ENCODE measurements around the gene SCD. TPM values are rescaled to one million over a fixed set of nuclear protein-coding genes. Genes with fewer than 3 reads are reported as not detected.

The SCD gene
- total RNA-seq, 1 donor from 2014 or later, result 298 TPM

GRCh38 chr10:100359529-100360150, 12.6 kb downstream of the SCD start:
- no peak for FAIRE-seq
- Histone ChIP-seq H3K36me3 (ENCODE audit: control insufficient read depth, insufficient read depth, low read length) (peaks cover 26% of the 10 kb centered on the region), H3K27me3 (ENCODE audit: control insufficient read depth, insufficient read depth, low read length) (no peaks in the 10 kb centered on the region), H3K4me3 (ENCODE audit: low read depth, low read length) (no peak overlapping the region)
- TF ChIP-seq CTCF (IDR thresholded peaks at IDR 0.05; ENCODE audit: insufficient read depth, low read length, severe bottlenecking), result no peak
- DNase-seq (ENCODE audit: low read depth), result no peak

- FAIRE-seq (no peak), DNase-seq (ENCODE audit: low read depth) (no peak)
- Histone ChIP-seq H3K36me3 (ENCODE audit: control insufficient read depth, insufficient read depth, low read length) (peaks cover 25% of the 10 kb centered on the region), H3K4me3 (ENCODE audit: low read depth, low read length) (no peak overlapping the region), H3K27me3 (ENCODE audit: control insufficient read depth, insufficient read depth, low read length) (no peaks in the 10 kb centered on the region)
- TF ChIP-seq CTCF (IDR thresholded peaks at IDR 0.05; ENCODE audit: insufficient read depth, low read length, severe bottlenecking), result no peak
Measured at GRCh38 chr10:100360234-100360633, 13.2 kb downstream of the SCD start.

- TF ChIP-seq CTCF (IDR thresholded peaks at IDR 0.05; ENCODE audit: insufficient read depth, low read length, severe bottlenecking), result no peak
- DNase-seq (ENCODE audit: low read depth), result no peak
- FAIRE-seq, result no peak
- Histone ChIP-seq H3K36me3 (ENCODE audit: control insufficient read depth, insufficient read depth, low read length) (peaks cover 12% of the 10 kb centered on the region), H3K4me3 (ENCODE audit: low read depth, low read length) (no peak overlapping the region), H3K27me3 (ENCODE audit: control insufficient read depth, insufficient read depth, low read length) (no peaks in the 10 kb centered on the region)
Measured at GRCh38 chr10:100362570-100363496, 15.8 kb downstream of the SCD start.

GRCh38 chr10:100364175-100364574, 17.1 kb downstream of the SCD start:
- DNase-seq (ENCODE audit: low read depth), result peak; percentile 29
- H3K36me3 ChIP-seq (ENCODE audit: control insufficient read depth, insufficient read depth, low read length), result peaks cover 7% of the 10 kb centered on the region
- H3K27me3 ChIP-seq (ENCODE audit: control insufficient read depth, insufficient read depth, low read length), result no peaks in the 10 kb centered on the region
- no peak for TF ChIP-seq CTCF (IDR thresholded peaks at IDR 0.05; ENCODE audit: insufficient read depth, low read length, severe bottlenecking)
- H3K4me3 ChIP-seq (ENCODE audit: low read depth, low read length), result no peak overlapping the region
- FAIRE-seq, result no peak

GRCh38 chr10:100364735-100365391, 17.8 kb downstream of the SCD start:
- Histone ChIP-seq H3K36me3 (ENCODE audit: control insufficient read depth, insufficient read depth, low read length) (peaks cover 5% of the 10 kb centered on the region), H3K27me3 (ENCODE audit: control insufficient read depth, insufficient read depth, low read length) (no peaks in the 10 kb centered on the region), H3K4me3 (ENCODE audit: low read depth, low read length) (no peak overlapping the region)
- FAIRE-seq, result no peak
- DNase-seq (ENCODE audit: low read depth), result peak; percentile 95
- TF ChIP-seq CTCF (IDR thresholded peaks at IDR 0.05; ENCODE audit: insufficient read depth, low read length, severe bottlenecking), result no peak
